ENCODE results near the gene RIOK3.

GRCh38 chr18:23460285-23461273 is 7.5 kb downstream of the RIOK3 start:
- TF ChIP-seq PAX5 (IDR thresholded peaks at IDR 0.05; ENCODE audit: insufficient read depth, low read length, severe bottlenecking) = no peak
- no peak for TF ChIP-seq POLR2AphosphoS5 (IDR thresholded peaks at IDR 0.05; ENCODE audit: low read depth, low read length)
- TF ChIP-seq TAF1 (IDR thresholded peaks at IDR 0.05; ENCODE audit: low read depth, low read length) = no peak
- no peak for TF ChIP-seq POLR2A (IDR thresholded peaks at IDR 0.05; ENCODE audit: low read depth, low read length)

Measured in GM12891 (cell line).